ENCODE measurements around the gene CIBAR2.

The CIBAR2 gene

GRCh38 chr16:85148931-85149330 is 36.7 kb upstream of the CIBAR2 start:
- H3K4me3 Mint-ChIP-seq: no peak overlapping the region
- H3K27ac Mint-ChIP-seq: no peak overlapping the region
- no peaks in the 10 kb centered on the region for H3K4me1 Mint-ChIP-seq
- no peaks in the 10 kb centered on the region for H3K9me3 Mint-ChIP-seq
- ATAC-seq: no peak
- peaks cover 38% of the 10 kb centered on the region for H3K27me3 Mint-ChIP-seq
- no peaks in the 10 kb centered on the region for H3K36me3 Mint-ChIP-seq

GRCh38 chr16:85146922-85147651 is 34.8 kb upstream of the CIBAR2 start:
- ATAC-seq: no peak
- H3K27me3 Mint-ChIP-seq: peaks cover 55% of the 10 kb centered on the region

GRCh38 chr16:85146532-85146797 is 34.2 kb upstream of the CIBAR2 start:
- no peak overlapping the region for H3K4me3 Mint-ChIP-seq
- no peaks in the 10 kb centered on the region for H3K36me3 Mint-ChIP-seq
- ATAC-seq: no peak
- no peak overlapping the region for H3K27ac Mint-ChIP-seq
- peaks cover 60% of the 10 kb centered on the region for H3K27me3 Mint-ChIP-seq
- no peaks in the 10 kb centered on the region for H3K4me1 Mint-ChIP-seq
- H3K9me3 Mint-ChIP-seq: no peaks in the 10 kb centered on the region

More at GRCh38 chr16:85146922-85147651, 34.8 kb upstream of the CIBAR2 start:
- H3K4me3 Mint-ChIP-seq: no peak overlapping the region
- H3K36me3 Mint-ChIP-seq: no peaks in the 10 kb centered on the region
- H3K27ac Mint-ChIP-seq: no peak overlapping the region
- H3K9me3 Mint-ChIP-seq: no peaks in the 10 kb centered on the region
- no peaks in the 10 kb centered on the region for H3K4me1 Mint-ChIP-seq

GRCh38 chr16:85145734-85146531 is 33.7 kb upstream of the CIBAR2 start:
- ATAC-seq: no peak
- Mint-ChIP-seq H3K4me1 (no peaks in the 10 kb centered on the region), H3K9me3 (no peaks in the 10 kb centered on the region), H3K36me3 (no peaks in the 10 kb centered on the region), H3K27me3 (peaks cover 57% of the 10 kb centered on the region), H3K27ac (no peak overlapping the region), H3K4me3 (no peak overlapping the region)

GRCh38 chr16:85145188-85145587 is 32.9 kb upstream of the CIBAR2 start:
- no peaks in the 10 kb centered on the region for H3K4me1 Mint-ChIP-seq
- no peaks in the 10 kb centered on the region for H3K36me3 Mint-ChIP-seq
- no peak overlapping the region for H3K27ac Mint-ChIP-seq
- H3K27me3 Mint-ChIP-seq: peaks cover 50% of the 10 kb centered on the region
- no peak overlapping the region for H3K4me3 Mint-ChIP-seq
- H3K9me3 Mint-ChIP-seq: no peaks in the 10 kb centered on the region
- no peak for ATAC-seq

GRCh38 chr16:85144026-85144915 is 32.0 kb upstream of the CIBAR2 start:
- ATAC-seq: no peak
- Mint-ChIP-seq H3K4me3 (no peak overlapping the region), H3K9me3 (no peaks in the 10 kb centered on the region), H3K27me3 (peaks cover 56% of the 10 kb centered on the region), H3K4me1 (no peaks in the 10 kb centered on the region), H3K36me3 (no peaks in the 10 kb centered on the region), H3K27ac (no peak overlapping the region)

GRCh38 chr16:85142771-85143211 is 30.5 kb upstream of the CIBAR2 start:
- H3K4me3 Mint-ChIP-seq: no peak overlapping the region
- H3K27me3 Mint-ChIP-seq: peaks cover 71% of the 10 kb centered on the region
- H3K9me3 Mint-ChIP-seq: no peaks in the 10 kb centered on the region
- H3K36me3 Mint-ChIP-seq: no peaks in the 10 kb centered on the region
- peaks cover 9% of the 10 kb centered on the region for H3K4me1 Mint-ChIP-seq
- ATAC-seq: no peak
- no peak overlapping the region for H3K27ac Mint-ChIP-seq

GRCh38 chr16:85142129-85142513 is 29.8 kb upstream of the CIBAR2 start:
- Mint-ChIP-seq H3K27ac (no peak overlapping the region), H3K9me3 (no peaks in the 10 kb centered on the region), H3K27me3 (peaks cover 78% of the 10 kb centered on the region), H3K4me1 (peaks cover 13% of the 10 kb centered on the region), H3K36me3 (no peaks in the 10 kb centered on the region), H3K4me3 (no peak overlapping the region)
- ATAC-seq: no peak

GRCh38 chr16:85141491-85142128 is 29.3 kb upstream of the CIBAR2 start:
- Mint-ChIP-seq H3K4me3 (no peak overlapping the region), H3K36me3 (no peaks in the 10 kb centered on the region), H3K27me3 (peaks cover 83% of the 10 kb centered on the region), H3K27ac (no peak overlapping the region), H3K4me1 (peaks cover 17% of the 10 kb centered on the region), H3K9me3 (no peaks in the 10 kb centered on the region)
- no peak for ATAC-seq

- no peak overlapping the region for H3K4me3 Mint-ChIP-seq
- ATAC-seq: no peak
- no peak overlapping the region for H3K27ac Mint-ChIP-seq
- peaks cover 84% of the 10 kb centered on the region for H3K27me3 Mint-ChIP-seq
- H3K9me3 Mint-ChIP-seq: no peaks in the 10 kb centered on the region
- peaks cover 25% of the 10 kb centered on the region for H3K4me1 Mint-ChIP-seq
- no peaks in the 10 kb centered on the region for H3K36me3 Mint-ChIP-seq
These were observed 28.3 kb upstream of the CIBAR2 start for GRCh38 chr16:85140455-85141012.

GRCh38 chr16:85139881-85140339 is 27.6 kb upstream of the CIBAR2 start:
- no peak overlapping the region for H3K4me3 Mint-ChIP-seq
- no peaks in the 10 kb centered on the region for H3K9me3 Mint-ChIP-seq
- no peak overlapping the region for H3K27ac Mint-ChIP-seq
- H3K4me1 Mint-ChIP-seq: peaks cover 25% of the 10 kb centered on the region
- peaks cover 78% of the 10 kb centered on the region for H3K27me3 Mint-ChIP-seq
- H3K36me3 Mint-ChIP-seq: no peaks in the 10 kb centered on the region
- no peak for ATAC-seq

GRCh38 chr16:85138825-85139627 is 26.8 kb upstream of the CIBAR2 start:
- Mint-ChIP-seq H3K27ac (no peak overlapping the region), H3K4me3 (no peak overlapping the region), H3K36me3 (no peaks in the 10 kb centered on the region), H3K27me3 (peaks cover 69% of the 10 kb centered on the region), H3K9me3 (no peaks in the 10 kb centered on the region), H3K4me1 (peaks cover 25% of the 10 kb centered on the region)
- ATAC-seq: no peak

GRCh38 chr16:85138073-85138824 is 26.0 kb upstream of the CIBAR2 start:
- H3K9me3 Mint-ChIP-seq: no peaks in the 10 kb centered on the region
- H3K36me3 Mint-ChIP-seq: no peaks in the 10 kb centered on the region
- H3K4me1 Mint-ChIP-seq: peaks cover 25% of the 10 kb centered on the region
- no peak overlapping the region for H3K4me3 Mint-ChIP-seq
- H3K27ac Mint-ChIP-seq: no peak overlapping the region
- no peak for ATAC-seq
- peaks cover 62% of the 10 kb centered on the region for H3K27me3 Mint-ChIP-seq

Measured in stimulated activated memory B cell treated with anti-CD40 and anti-IgM and Interleukin-4, amounts not matched to agents 10 μg/mL and 1 μg/mL and 100 μg/mL, for 72 hours (primary cell).